A549 (cell line): ENCODE measurements around the gene SNAP29. TPM values are rescaled to one million over a fixed set of nuclear protein-coding genes. Genes with fewer than 3 reads are reported as not detected.
"Not testable (repeated sequence)": the region's sequence is repeated elsewhere in the genome, so short reads cannot be mapped to it uniquely, and the experiment has no call there.

Experiments
- ATAC-seq, 2 experiments: fragments of 200-7000 bp in 1 of 2; fragments of >200 bp in 1 of 2; cut with Nextera tagmentation in 1 of 2; cut with Tn5 transposase in 1 of 2; 3 replicates each; pipeline versions ENCODE4 v1.8.0 to v1.9.1; 2018 to 2020; ENCODE audit warnings: mild to moderate bottlenecking in 1 of 2, moderate library complexity in 1 of 2
- CTCF ChIA-PET: fragments of 300-600 bp; sonication (Branson Sonifier 250); formaldehyde crosslinking; extraction: SDS; loops from one replicate; lab custom pipeline; 2021; ENCODE audit warnings: antibody characterized with exemption, inconsistent platforms; lab: Yijun Ruan, JAX
- POLR2A ChIA-PET: fragments of 350-600 bp; formaldehyde crosslinking; extraction: SDS; loops from one replicate; lab custom pipeline; 2021; ENCODE audit warnings: antibody characterized with exemption, inconsistent platforms; lab: Yijun Ruan, JAX
- DNase-seq, 2 experiments: peaks; one replicate each; pipeline versions ENCODE4 v3.0.0 to v3.0.0-alpha.2; 2011 to 2016; ENCODE audit warnings: low read depth in 1 of 2, low spot score in 1 of 2
- FAIRE-seq: peaks from 2 replicates; lab custom pipeline; 2011; peaks lifted over from hg19 to GRCh38; lab: Jason Lieb, UNC
- H3K27ac ChIP-seq, 2 experiments: fragments of >200 bp; sonication (Bioruptor Twin); formaldehyde crosslinking; 3 replicates each; pipeline ENCODE4 v1.5.1; 2016 to 2017
- H3K4me1 ChIP-seq: fragments of >200 bp; sonication (Bioruptor Twin); formaldehyde crosslinking; 3 replicates; pipeline ENCODE4 v1.6.1; 2016
- H3K4me2 ChIP-seq: fragments of >200 bp; sonication (Bioruptor Twin); formaldehyde crosslinking; 3 replicates; pipeline ENCODE4 v1.6.1; 2016
- H3K4me3 ChIP-seq: fragments of >200 bp; sonication (Bioruptor Twin); formaldehyde crosslinking; 3 replicates; pipeline ENCODE4 v1.5.1; 2016
- H3K9me3 ChIP-seq: fragments of >200 bp; sonication (Bioruptor Twin); formaldehyde crosslinking; 3 replicates; pipeline ENCODE4 v1.6.1; 2016
- BHLHE40 ChIP-seq: IDR thresholded peaks from 2 replicates; pipeline ENCODE4 v1.6.1; 2012; ENCODE audit warnings: low read depth, low read length, inconsistent platforms
- CBX8 ChIP-seq: fragments of 200-600 bp; sonication (generic); IDR thresholded peaks from 2 replicates; pipeline ENCODE4 v1.6.1; 2016
- CHD2 ChIP-seq: fragments of 150-350 bp; IDR thresholded peaks from 2 replicates; pipeline ENCODE4 v1.6.1; 2014; ENCODE audit warnings: low read length; ENCODE audit not compliant: partially characterized antibody
- ESRRA ChIP-seq: fragments of 150-350 bp; IDR thresholded peaks from 2 replicates; pipeline ENCODE4 v1.6.1; 2014; ENCODE audit warnings: mild to moderate bottlenecking, low read length, borderline replicate concordance
- HDAC2 ChIP-seq: fragments of 200-600 bp; sonication (generic); IDR thresholded peaks from 2 replicates; pipeline ENCODE4 v1.6.1; 2016
- HMGXB4 ChIP-seq: fragments of 250-450 bp; sonication (Bioruptor Pico); IDR thresholded peaks from 2 replicates; pipeline ENCODE4 v1.5.0; 2021; ENCODE audit warnings: mild to moderate bottlenecking, moderate library complexity, borderline replicate concordance
- HOXA7 ChIP-seq: fragments of 250-450 bp; sonication (Bioruptor Pico); IDR thresholded peaks from 2 replicates; pipeline ENCODE4 v1.5.0; 2020; ENCODE audit warnings: mild to moderate bottlenecking, moderate library complexity
- HOXB5 ChIP-seq: fragments of 250-450 bp; sonication (Bioruptor Pico); IDR thresholded peaks from 2 replicates; pipeline ENCODE4 v1.5.0; 2020; ENCODE audit warnings: mild to moderate bottlenecking, moderate library complexity
- JUNB ChIP-seq: fragments of >200 bp; sonication (Bioruptor Twin); formaldehyde crosslinking; IDR thresholded peaks from 2 replicates; pipeline ENCODE4 v1.6.1; 2016
- PHF8 ChIP-seq: fragments of 200-600 bp; sonication (generic); IDR thresholded peaks from 2 replicates; pipeline ENCODE4 v1.6.1; 2016; ENCODE audit warnings: low read depth, mild to moderate bottlenecking, antibody characterized with exemption, moderate library complexity, borderline replicate concordance
- POLR2AphosphoS2 ChIP-seq: conservative IDR thresholded peaks from 2 replicates; pipeline ENCODE4 v1.6.1; 2012; ENCODE audit warnings: low read length, improper control_type of control experiment, inconsistent platforms
- RNF2 ChIP-seq: fragments of 200-600 bp; sonication (generic); IDR thresholded peaks from 2 replicates; pipeline ENCODE4 v1.6.1; 2016; ENCODE audit warnings: low read depth, mild to moderate bottlenecking, antibody characterized with exemption, moderate library complexity, borderline replicate concordance
- TFCP2L1 ChIP-seq: fragments of 250-450 bp; sonication (Bioruptor Pico); IDR thresholded peaks from 2 replicates; pipeline ENCODE4 v1.5.0; 2021; ENCODE audit warnings: mild to moderate bottlenecking
- TP53 ChIP-seq: fragments of 250-450 bp; sonication (Bioruptor Pico); IDR thresholded peaks from 2 replicates; pipeline ENCODE4 v1.5.0; 2021; ENCODE audit warnings: mild to moderate bottlenecking, moderate library complexity
- ZNF302 ChIP-seq: fragments of 250-450 bp; sonication (Bioruptor Pico); IDR thresholded peaks from 2 replicates; pipeline ENCODE4 v1.9.0; 2021; ENCODE audit warnings: inconsistent platforms, mild to moderate bottlenecking, moderate library complexity
- WGBS: methylation state at CpG from one replicate; pipeline ENCODE4 v1.1.6; 2017; ENCODE audit errors: missing lambda C conversion rate; 5-methylcytosine and 5-hydroxymethylcytosine counted together
- polyA plus RNA-seq, 4 experiments: library from polyadenylated mRNA; depleted of rRNA in 3 of 4; stranded (reverse); fragments of >200 nt; fragmentation: RNase III in 1 of 4; extraction: RNeasy Plus Mini Kit Qiagen cat#74134 plus additional on column Dnase treatment in 1 of 4; gene quantifications; 2 replicates in 3 of 4; 3 replicates in 1 of 4; pipeline ENCODE4 v1.2.3, GENCODE V29; 2011 to 2017
- TF ChIP-seq, protein P1 (sequence below): fragments of >200 bp; sonication (Bioruptor Twin); formaldehyde crosslinking; IDR thresholded peaks from 3 replicates; pipeline ENCODE4 v1.5.1; 2016
- TF ChIP-seq, protein P2 (sequence below): fragments of 200-600 bp; sonication (generic); IDR thresholded peaks from 2 replicates; pipeline ENCODE4 v1.6.1; 2016; ENCODE audit warnings: antibody characterized with exemption, mild to moderate bottlenecking, moderate library complexity
- TF ChIP-seq, protein P3 (sequence below): IDR thresholded peaks from 2 replicates; pipeline ENCODE4 v1.6.1; 2012

SNAP29 gene
- polyA plus RNA-seq, 2 of the 4 experiments (the other 2 are of a cell fraction) = 14.2 to 20.1 TPM

GRCh38 chr22:20937031-20937793 lies 78.4 kb downstream of the SNAP29 start:
- H3K4me2 ChIP-seq = peak overlapping the region; percentile 16; the same call in 1 of the 3 replicates
- ChIA-PET CTCF (interaction anchor here (1.2 to 3.4 kb wide), 4 partner anchors 8 to 52 kb away, joined by 3 to 13 read pairs (median 8); no protein-coding TSS in a partner anchor), POLR2A (no interaction called here)
- H3K9me3 ChIP-seq = no peaks in the 10 kb centered on the region
- ATAC-seq (peak in 1 of 2 experiments; percentile 20; a peak in 1 of 6 replicates), DNase-seq (no peak), FAIRE-seq (no peak)
- peaks cover 14% of the 10 kb centered on the region for H3K4me1 ChIP-seq
- 70% methylated on average over 12 of the region's 12 CpGs for WGBS
- no peak overlapping the region for H3K4me3 ChIP-seq
- H3K27ac ChIP-seq = no peak overlapping the region
- no peak for TF ChIP-seq HMGXB4 (CRISPR knock-in tag)

- Histone ChIP-seq H3K9me3 (no peaks in the 10 kb centered on the region), H3K27ac (no peak overlapping the region), H3K4me2 (no peak overlapping the region), H3K4me1 (peaks cover 14% of the 10 kb centered on the region), H3K4me3 (no peak overlapping the region)
- WGBS = 91% methylated on average over 8 of the region's 8 CpGs
- FAIRE-seq = no peak
- no peak for ATAC-seq
- POLR2A ChIA-PET = no interaction called here
- no peak for TF ChIP-seq HDAC2
- no peak for TF ChIP-seq ZNF302 (CRISPR knock-in tag)
- TF ChIP-seq HOXA7 = no peak
- no peak for TF ChIP-seq BHLHE40
- TF ChIP-seq, protein P1, sequence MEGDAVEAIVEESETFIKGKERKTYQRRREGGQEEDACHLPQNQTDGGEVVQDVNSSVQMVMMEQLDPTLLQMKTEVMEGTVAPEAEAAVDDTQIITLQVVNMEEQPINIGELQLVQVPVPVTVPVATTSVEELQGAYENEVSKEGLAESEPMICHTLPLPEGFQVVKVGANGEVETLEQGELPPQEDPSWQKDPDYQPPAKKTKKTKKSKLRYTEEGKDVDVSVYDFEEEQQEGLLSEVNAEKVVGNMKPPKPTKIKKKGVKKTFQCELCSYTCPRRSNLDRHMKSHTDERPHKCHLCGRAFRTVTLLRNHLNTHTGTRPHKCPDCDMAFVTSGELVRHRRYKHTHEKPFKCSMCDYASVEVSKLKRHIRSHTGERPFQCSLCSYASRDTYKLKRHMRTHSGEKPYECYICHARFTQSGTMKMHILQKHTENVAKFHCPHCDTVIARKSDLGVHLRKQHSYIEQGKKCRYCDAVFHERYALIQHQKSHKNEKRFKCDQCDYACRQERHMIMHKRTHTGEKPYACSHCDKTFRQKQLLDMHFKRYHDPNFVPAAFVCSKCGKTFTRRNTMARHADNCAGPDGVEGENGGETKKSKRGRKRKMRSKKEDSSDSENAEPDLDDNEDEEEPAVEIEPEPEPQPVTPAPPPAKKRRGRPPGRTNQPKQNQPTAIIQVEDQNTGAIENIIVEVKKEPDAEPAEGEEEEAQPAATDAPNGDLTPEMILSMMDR = no peak
- no peak for TF ChIP-seq CHD2
- no peak for TF ChIP-seq TFCP2L1 (CRISPR knock-in tag)
- TF ChIP-seq, protein P2, sequence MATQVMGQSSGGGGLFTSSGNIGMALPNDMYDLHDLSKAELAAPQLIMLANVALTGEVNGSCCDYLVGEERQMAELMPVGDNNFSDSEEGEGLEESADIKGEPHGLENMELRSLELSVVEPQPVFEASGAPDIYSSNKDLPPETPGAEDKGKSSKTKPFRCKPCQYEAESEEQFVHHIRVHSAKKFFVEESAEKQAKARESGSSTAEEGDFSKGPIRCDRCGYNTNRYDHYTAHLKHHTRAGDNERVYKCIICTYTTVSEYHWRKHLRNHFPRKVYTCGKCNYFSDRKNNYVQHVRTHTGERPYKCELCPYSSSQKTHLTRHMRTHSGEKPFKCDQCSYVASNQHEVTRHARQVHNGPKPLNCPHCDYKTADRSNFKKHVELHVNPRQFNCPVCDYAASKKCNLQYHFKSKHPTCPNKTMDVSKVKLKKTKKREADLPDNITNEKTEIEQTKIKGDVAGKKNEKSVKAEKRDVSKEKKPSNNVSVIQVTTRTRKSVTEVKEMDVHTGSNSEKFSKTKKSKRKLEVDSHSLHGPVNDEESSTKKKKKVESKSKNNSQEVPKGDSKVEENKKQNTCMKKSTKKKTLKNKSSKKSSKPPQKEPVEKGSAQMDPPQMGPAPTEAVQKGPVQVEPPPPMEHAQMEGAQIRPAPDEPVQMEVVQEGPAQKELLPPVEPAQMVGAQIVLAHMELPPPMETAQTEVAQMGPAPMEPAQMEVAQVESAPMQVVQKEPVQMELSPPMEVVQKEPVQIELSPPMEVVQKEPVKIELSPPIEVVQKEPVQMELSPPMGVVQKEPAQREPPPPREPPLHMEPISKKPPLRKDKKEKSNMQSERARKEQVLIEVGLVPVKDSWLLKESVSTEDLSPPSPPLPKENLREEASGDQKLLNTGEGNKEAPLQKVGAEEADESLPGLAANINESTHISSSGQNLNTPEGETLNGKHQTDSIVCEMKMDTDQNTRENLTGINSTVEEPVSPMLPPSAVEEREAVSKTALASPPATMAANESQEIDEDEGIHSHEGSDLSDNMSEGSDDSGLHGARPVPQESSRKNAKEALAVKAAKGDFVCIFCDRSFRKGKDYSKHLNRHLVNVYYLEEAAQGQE = no peak
- TF ChIP-seq CBX8 = no peak
- no peak for TF ChIP-seq RNF2
- no peak for TF ChIP-seq PHF8
- TF ChIP-seq TP53 (CRISPR knock-in tag) = no peak
- TF ChIP-seq POLR2AphosphoS2 = no peak
- no peak for TF ChIP-seq ESRRA
- TF ChIP-seq, protein P3, sequence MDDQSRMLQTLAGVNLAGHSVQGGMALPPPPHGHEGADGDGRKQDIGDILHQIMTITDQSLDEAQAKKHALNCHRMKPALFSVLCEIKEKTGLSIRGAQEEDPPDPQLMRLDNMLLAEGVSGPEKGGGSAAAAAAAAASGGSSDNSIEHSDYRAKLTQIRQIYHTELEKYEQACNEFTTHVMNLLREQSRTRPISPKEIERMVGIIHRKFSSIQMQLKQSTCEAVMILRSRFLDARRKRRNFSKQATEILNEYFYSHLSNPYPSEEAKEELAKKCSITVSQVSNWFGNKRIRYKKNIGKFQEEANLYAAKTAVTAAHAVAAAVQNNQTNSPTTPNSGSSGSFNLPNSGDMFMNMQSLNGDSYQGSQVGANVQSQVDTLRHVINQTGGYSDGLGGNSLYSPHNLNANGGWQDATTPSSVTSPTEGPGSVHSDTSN = no peak
- no peak for TF ChIP-seq JUNB
- TF ChIP-seq HOXB5 = no peak
- DNase-seq = no peak
- CTCF ChIA-PET = interaction anchor here (1.2 to 3.4 kb wide), 3 partner anchors 19 to 53 kb away, joined by 3 to 13 read pairs (median 11); no protein-coding TSS in a partner anchor
Observed at GRCh38 chr22:20937794-20938671, 79.2 kb downstream of the SNAP29 start.

DNA sequence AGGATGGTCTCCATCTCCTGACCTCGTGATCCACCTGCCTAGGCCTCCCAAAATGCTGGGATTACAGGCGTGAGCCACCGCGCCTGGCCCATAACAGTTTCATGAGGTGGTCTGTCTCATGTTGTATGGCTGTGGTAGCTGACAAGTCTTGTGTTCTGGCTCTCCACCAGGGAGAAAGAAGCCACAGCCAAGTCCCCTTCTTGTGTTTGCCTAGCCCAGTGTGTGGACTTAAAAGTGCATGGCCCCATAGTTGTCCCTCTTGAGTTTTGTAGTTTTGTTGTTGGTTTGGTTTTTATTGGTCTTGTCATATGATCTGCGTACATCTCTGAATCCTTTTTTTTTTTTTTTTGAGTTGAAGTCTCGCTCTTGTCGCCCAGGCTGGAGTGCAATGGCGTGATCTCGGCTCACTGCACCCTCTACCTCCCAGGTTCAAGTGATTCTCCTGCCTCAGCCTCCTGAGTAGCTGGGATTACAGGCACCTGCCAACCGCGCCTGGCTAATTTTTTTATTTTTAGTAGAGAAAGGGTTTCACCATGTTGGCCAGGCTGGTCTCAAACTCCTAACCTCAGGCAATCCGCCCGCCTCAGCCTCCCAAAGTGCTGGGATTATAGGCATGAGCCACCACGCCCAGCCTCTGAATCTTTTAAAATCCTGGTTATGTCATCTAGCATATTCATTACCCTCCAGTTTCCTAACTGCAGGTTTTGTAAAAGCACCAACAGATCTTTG lies 80.8 kb downstream of the SNAP29 start:
- H3K9me3 ChIP-seq, ATAC-seq, H3K4me3 ChIP-seq, POLR2A ChIA-PET, H3K27ac ChIP-seq, H3K4me2 ChIP-seq, DNase-seq, FAIRE-seq: not testable (repeated sequence)
- WGBS = 96% methylated on average over 14 of the region's 14 CpGs
- peaks cover 15% of the 10 kb centered on the region for H3K4me1 ChIP-seq
- CTCF ChIA-PET = interaction anchor here (0.6 to 3.4 kb wide), 3 partner anchors 46 to 140 kb away, joined by 3 to 13 read pairs (median 3); no protein-coding TSS in a partner anchor
